Pancreas (tissue), 10 donors: ENCODE measurements around the gene SLC27A2. TPM values are rescaled to one million over a fixed set of nuclear protein-coding genes. Genes with fewer than 3 reads are reported as not detected.

Experiments
- ATAC-seq, 4 donors: fragments of 200-7000 bp; cut with Tn5 transposase; one replicate each; pipeline versions ENCODE4 v1.8.0 to v1.9.1; 2020; ENCODE audit warnings: mild to moderate bottlenecking in 4 of 4, moderate library complexity in 4 of 4
- DNase-seq, 6 donors: peaks; one replicate each; pipeline ENCODE4 v3.0.0-alpha.2; 2020
- FAIRE-seq: peaks from 2 replicates; lab custom pipeline; 2012; peaks lifted over from hg19 to GRCh38; lab: Jason Lieb, UNC
- H3K27ac ChIP-seq, 4 donors: fragments of 200-600 bp; sonication (generic); 1 replicate in 3 of 4; 2 replicates in 1 of 4; pipeline versions ENCODE4 v1.5.0 to v1.8.0; 2020
- H3K27me3 ChIP-seq, 4 donors: fragments of 200-600 bp; one replicate each; pipeline ENCODE4 v1.8.0; 2021
- H3K36me3 ChIP-seq, 3 donors: fragments of 200-600 bp; sonication (generic) in 1 of 3; one replicate each; pipeline versions ENCODE4 v1.5.0 to v1.8.0; 2020 to 2021
- H3K4me1 ChIP-seq, 3 donors: fragments of 200-600 bp; one replicate each; pipeline ENCODE4 v1.8.0; 2021
- H3K4me3 ChIP-seq, 4 donors: fragments of 200-600 bp; sonication (generic) in 2 of 4; one replicate each; pipeline versions ENCODE4 v1.5.0 to v1.8.0; 2020 to 2021
- H3K9me3 ChIP-seq, 4 donors: fragments of 200-600 bp; one replicate each; pipeline ENCODE4 v1.8.0; 2021
- CTCF ChIP-seq, 4 donors: fragments of 200-600 bp; sonication (generic) in 3 of 4; IDR thresholded peaks; one replicate each; pipeline versions ENCODE4 v1.5.0 to v1.8.0; 2021; ENCODE audit warnings: antibody characterized with exemption in 4 of 4
- WGBS, 2 donors: extraction: QIAGEN DNeasy Blood & Tissue Kit; methylation state at CpG; one replicate each; pipeline ENCODE4 v1.1.7; 2013; 5-methylcytosine and 5-hydroxymethylcytosine counted together
- intact Hi-C, 3 donors: fragments of 100-400 bp; cut with DNase I; formaldehyde crosslinking; loops; one replicate each; pipeline versions ENCODE4 v1.11.1 to v1.14.2; 2022
- polyA plus RNA-seq, 2 donors: library from polyadenylated mRNA; stranded (reverse); fragments of 200-250 nt; gene quantifications; one replicate each; pipeline ENCODE4 v1.2.3, GENCODE V29; 2013
- total RNA-seq, 6 donors: library from RNA; stranded (reverse); fragmentation: NEBNext Ultra II Directional in 4 of 6; extraction: Animal tissue kit (Norgen Biotek cat#: 25700) in 4 of 6; gene quantifications; one replicate each; pipeline versions ENCODE4 v1.2.1 to v1.2.4, GENCODE V29; 2021 to 2023
- donor health status: healthy with polysubstance abuse.
- donor health status: DM: no; HTN: no; CAD: no; lungs with moderate emphysema.
- donor health status: DM: no; HTN: no; CAD: no.
- donor health status: control.
- donor health status: control.
- donor health status: Bipolar disorder and iron deficiency.
- donor health status: DM: yes; HTN: yes; CAD: no.
- donor health status: DM: no; HTN: no; CAD: no.
- donor health status: DM: no; HTN: no; CAD: no.
- donor health status: DM: yes; HTN: yes; CAD: no.

Gene SLC27A2
- total and polyA plus RNA-seq, 8 donors, result 1.5 to 6.1 (median 3.2) TPM

DNA sequence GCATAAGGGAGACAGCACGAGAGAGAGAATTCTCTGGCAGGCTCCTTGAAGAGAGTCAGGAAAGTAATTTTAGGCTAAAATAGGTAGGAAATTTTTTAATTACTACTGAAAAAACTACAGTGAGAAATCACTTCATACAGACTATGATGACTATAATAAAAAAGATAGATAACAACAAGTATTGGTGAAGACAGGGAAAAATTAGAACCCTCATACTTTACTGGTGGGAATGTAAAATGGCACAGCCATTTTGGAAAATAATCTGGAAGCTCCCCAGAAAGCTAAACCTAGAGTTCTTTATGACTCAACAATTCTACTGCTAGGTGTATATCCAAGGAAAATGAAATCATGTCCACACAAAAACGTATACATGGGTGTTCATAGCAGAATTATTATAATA, 85.6 kb downstream of the SLC27A2 start:
- Histone ChIP-seq H3K4me1 (no peaks in the 10 kb centered on the region), H3K4me3 (no peak overlapping the region), H3K27me3 (no peaks in the 10 kb centered on the region), H3K9me3 (no peaks in the 10 kb centered on the region), H3K27ac (no peak overlapping the region), H3K36me3 (no peaks in the 10 kb centered on the region)
- DNase-seq (no peak), FAIRE-seq (no peak), ATAC-seq (no peak)
- 71% methylated on average over 2 of the region's 2 CpGs for WGBS, 2 donors
- TF ChIP-seq CTCF (IDR thresholded peaks at IDR 0.05), result no peak
- intact Hi-C loops, result no loop called here

DNA sequence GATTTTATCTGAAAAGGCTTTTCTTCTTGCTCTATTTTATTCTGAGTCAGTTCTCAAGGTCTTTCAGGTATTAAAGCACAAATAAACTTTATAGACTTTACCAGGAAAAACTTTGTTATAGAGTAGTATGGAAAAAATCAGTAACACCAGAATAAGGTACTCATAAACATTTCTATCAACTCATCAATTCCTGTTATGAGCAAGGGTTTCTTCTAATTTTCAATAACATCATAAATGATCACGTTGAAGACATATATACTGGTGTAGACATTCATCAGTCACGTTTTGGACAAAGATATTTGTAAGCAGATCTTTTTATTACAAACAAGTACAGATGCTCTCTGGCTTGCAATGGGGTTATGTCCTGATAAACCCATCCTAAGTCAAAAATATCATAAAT, 93.1 kb downstream of the SLC27A2 start:
- no peaks in the 10 kb centered on the region for H3K36me3 ChIP-seq
- FAIRE-seq, result no peak
- H3K4me1 ChIP-seq, result no peaks in the 10 kb centered on the region
- H3K9me3 ChIP-seq, result no peaks in the 10 kb centered on the region
- ATAC-seq, result no peak
- no peak overlapping the region for H3K4me3 ChIP-seq
- no peaks in the 10 kb centered on the region for H3K27me3 ChIP-seq
- WGBS, 2 donors, result 46% methylated on average over 2 of the region's 2 CpGs
- no peak for TF ChIP-seq CTCF (IDR thresholded peaks at IDR 0.05)
- intact Hi-C loops, result no loop called here
- DNase-seq, result no peak
- no peak overlapping the region for H3K27ac ChIP-seq

GRCh38 chr15:50275908-50276307, 93.9 kb downstream of the SLC27A2 start:
- 62 to 65% methylated on average over 3 of the region's 3 CpGs for WGBS, 2 donors
- no peaks in the 10 kb centered on the region for H3K36me3 ChIP-seq
- TF ChIP-seq CTCF (IDR thresholded peaks at IDR 0.05), result no peak
- intact Hi-C loops, result no loop called here
- no peaks in the 10 kb centered on the region for H3K9me3 ChIP-seq
- DNase-seq (no peak), ATAC-seq (no peak), FAIRE-seq (no peak)
- H3K4me3 ChIP-seq, result no peak overlapping the region
- no peak overlapping the region for H3K27ac ChIP-seq
- no peaks in the 10 kb centered on the region for H3K4me1 ChIP-seq
- no peaks in the 10 kb centered on the region for H3K27me3 ChIP-seq

DNA sequence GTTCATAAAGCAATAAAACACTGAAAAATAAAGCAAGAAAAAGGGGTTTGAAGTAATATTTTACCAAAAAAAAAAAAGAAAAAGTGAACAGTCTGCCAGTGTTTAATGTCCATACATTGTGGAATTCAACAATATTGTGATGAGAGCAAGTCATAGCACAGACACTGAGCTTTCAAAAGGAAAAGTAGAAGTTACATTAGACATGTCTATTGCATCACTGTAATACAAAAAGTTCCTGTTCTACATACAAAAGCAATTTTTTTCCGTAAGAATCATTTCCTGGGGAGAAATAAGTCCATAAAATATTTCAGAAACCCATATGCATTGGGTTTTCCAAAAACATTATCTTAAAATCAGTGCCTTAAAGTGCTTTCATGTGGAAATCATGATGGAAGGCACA, 95.4 kb downstream of the SLC27A2 start:
- Histone ChIP-seq H3K36me3 (no peaks in the 10 kb centered on the region), H3K4me3 (no peak overlapping the region), H3K4me1 (no peaks in the 10 kb centered on the region), H3K9me3 (no peaks in the 10 kb centered on the region), H3K27me3 (no peaks in the 10 kb centered on the region), H3K27ac (no peak overlapping the region)
- TF ChIP-seq CTCF (IDR thresholded peaks at IDR 0.05), result no peak
- FAIRE-seq (no peak), ATAC-seq (no peak), DNase-seq (no peak)
- 94% methylated on average over 1 of the region's 1 CpG for WGBS, 2 donors
- intact Hi-C loops, result no loop called here

- intact Hi-C loops, result no loop called here
- no peak for TF ChIP-seq CTCF (IDR thresholded peaks at IDR 0.05)
- H3K4me3 ChIP-seq, result no peak overlapping the region
- H3K27me3 ChIP-seq, result no peaks in the 10 kb centered on the region
- no peak overlapping the region for H3K27ac ChIP-seq
- no peak for DNase-seq
- H3K36me3 ChIP-seq, result no peaks in the 10 kb centered on the region
- ATAC-seq, result no peak
- no peak for FAIRE-seq
- H3K4me1 ChIP-seq, result no peaks in the 10 kb centered on the region
- no peaks in the 10 kb centered on the region for H3K9me3 ChIP-seq
- WGBS, 2 donors, result 93 to 94% methylated on average over 4 of the region's 4 CpGs
These were observed 96.5 kb downstream of the SLC27A2 start for GRCh38 chr15:50278496-50278895.
